Loucy (cell line): ENCODE results near the gene LCK.

Source experiments
- H2AFZ ChIP-seq: fragments of 200-600 bp; sonication (generic); 2 replicates; pipeline ENCODE4 v1.6.0; 2016; ENCODE audit warnings: antibody characterized with exemption, mild to moderate bottlenecking, low read length, moderate library complexity
- H3F3A ChIP-seq: fragments of 200-600 bp; 2 replicates; pipeline ENCODE4 v1.6.0; 2016; ENCODE audit warnings: antibody characterized with exemption, low read depth, mild to moderate bottlenecking
- H3K27me3 ChIP-seq: fragments of 200-600 bp; sonication (generic); 2 replicates; pipeline ENCODE4 v1.6.1; 2014; ENCODE audit warnings: low read length, mild to moderate bottlenecking; ENCODE audit not compliant: insufficient read depth, poor library complexity, severe bottlenecking
- H3K36me3 ChIP-seq: fragments of 200-600 bp; sonication (generic); 2 replicates; pipeline ENCODE4 v1.6.1; 2016; ENCODE audit warnings: low read length; ENCODE audit not compliant: insufficient read depth
- H3K4me1 ChIP-seq: fragments of 200-600 bp; sonication (generic); 2 replicates; pipeline ENCODE4 v1.5.1; 2014; ENCODE audit warnings: low read length, mild to moderate bottlenecking; ENCODE audit not compliant: insufficient read depth, poor library complexity, severe bottlenecking
- H3K4me2 ChIP-seq: fragments of 200-600 bp; sonication (generic); 2 replicates; pipeline ENCODE4 v1.6.0; 2014; ENCODE audit warnings: antibody characterized with exemption, low read length, low read depth, mild to moderate bottlenecking; ENCODE audit not compliant: poor library complexity, severe bottlenecking
- H3K4me3 ChIP-seq: fragments of 200-600 bp; sonication (generic); 2 replicates; pipeline ENCODE4 v1.5.1; 2014; ENCODE audit warnings: low read length, mild to moderate bottlenecking, mixed read lengths; ENCODE audit not compliant: poor library complexity, severe bottlenecking
- H3K79me2 ChIP-seq: fragments of 200-600 bp; sonication (generic); 2 replicates; pipeline ENCODE4 v1.6.1; 2014; ENCODE audit warnings: low read length; ENCODE audit not compliant: insufficient read depth
- H3K9ac ChIP-seq: fragments of 200-600 bp; sonication (generic); 2 replicates; pipeline ENCODE4 v1.6.0; 2014; ENCODE audit warnings: mild to moderate bottlenecking, low read depth, low read length, moderate library complexity; ENCODE audit not compliant: poor library complexity, severe bottlenecking
- H3K9me2 ChIP-seq: fragments of 200-600 bp; sonication (generic); replicated peaks from 2 replicates; pipeline ENCODE4 v1.6.1; 2016; ENCODE audit warnings: low read depth, low read length, mixed read lengths
- H3K9me3 ChIP-seq: fragments of 200-600 bp; sonication (generic); 2 replicates; pipeline ENCODE4 v1.6.1; 2014; ENCODE audit warnings: mild to moderate bottlenecking, antibody characterized with exemption, low read length, low read depth; ENCODE audit not compliant: insufficient read depth
- H4K20me1 ChIP-seq: fragments of 200-600 bp; sonication (generic); 2 replicates; pipeline ENCODE4 v1.6.0; 2014; ENCODE audit warnings: antibody characterized with exemption, low read length, mild to moderate bottlenecking; ENCODE audit not compliant: insufficient read depth, poor library complexity, severe bottlenecking
- CTCF ChIP-seq: fragments of 200-600 bp; sonication (generic); conservative IDR thresholded peaks from 2 replicates; pipeline ENCODE4 v1.5.1; 2014; ENCODE audit warnings: mild to moderate bottlenecking, antibody characterized with exemption, low read length
- EZH2phosphoT487 ChIP-seq: fragments of 200-600 bp; IDR thresholded peaks from 2 replicates; pipeline ENCODE4 v1.6.1; 2018; ENCODE audit warnings: antibody characterized with exemption, mild to moderate bottlenecking, moderate library complexity, borderline replicate concordance

Gene LCK

DNA sequence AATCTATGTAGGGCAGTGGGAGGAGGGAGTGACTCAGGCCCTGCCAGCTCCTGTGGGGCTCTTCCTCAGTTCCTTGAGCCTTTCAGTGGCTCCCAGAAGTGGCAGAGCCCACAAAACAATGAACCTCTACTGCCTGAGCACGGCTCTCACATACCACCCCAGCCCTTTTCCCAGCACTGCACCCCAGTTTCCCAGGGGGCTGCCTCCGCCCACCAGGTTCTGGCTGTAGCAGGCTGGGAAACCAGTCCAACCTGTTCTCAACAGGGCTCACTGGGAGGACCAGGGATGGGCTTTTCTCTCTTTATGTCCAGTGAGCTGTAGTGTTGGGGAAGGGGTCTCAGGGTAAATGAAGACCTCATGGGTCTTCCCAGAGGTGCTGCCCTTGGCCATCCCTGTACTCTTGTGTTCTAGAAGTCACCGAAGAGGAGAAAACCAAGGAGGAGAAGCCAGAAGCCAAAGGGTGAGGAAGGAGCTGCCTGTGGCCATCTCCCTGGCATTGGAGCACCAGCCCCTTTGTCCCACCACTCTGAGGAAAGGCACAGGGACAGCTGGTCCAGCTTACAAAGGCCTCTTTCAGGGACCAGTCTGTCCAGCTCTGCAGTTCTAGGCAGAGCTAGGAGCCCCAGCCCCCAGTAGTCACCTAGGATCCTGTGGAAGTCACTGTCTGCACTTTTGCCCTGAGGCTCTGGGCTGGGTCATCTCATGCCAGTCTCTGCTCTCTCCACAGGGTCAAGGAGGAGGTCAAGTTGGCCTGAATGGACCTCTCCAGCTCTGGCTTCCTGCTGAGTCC, 81.4 kb downstream of the LCK start:
- Histone ChIP-seq H3K9me2 (no peaks in the 10 kb centered on the region), H3K9ac (no peak overlapping the region), H3K9me3 (no peaks in the 10 kb centered on the region), H3K36me3 (peaks cover 67% of the 10 kb centered on the region; the same call in 1 of the 2 replicates), H3F3A (no peaks in the 10 kb centered on the region; the same call in 1 of the 2 replicates), H2AFZ (no peak overlapping the region), H3K4me3 (no peak overlapping the region), H4K20me1 (peaks cover 49% of the 10 kb centered on the region), H3K79me2 (peaks cover 38% of the 10 kb centered on the region), H3K4me1 (peaks cover 24% of the 10 kb centered on the region), H3K4me2 (peak overlapping the region; percentile 32), H3K27me3 (no peaks in the 10 kb centered on the region)
- no peak for TF ChIP-seq EZH2phosphoT487
- TF ChIP-seq CTCF = no peak

GRCh38 chr1:32333251-32333963, 82.3 kb downstream of the LCK start:
- Histone ChIP-seq H4K20me1 (peaks cover 49% of the 10 kb centered on the region), H3K4me1 (peaks cover 27% of the 10 kb centered on the region), H3K9me2 (no peaks in the 10 kb centered on the region), H3K79me2 (peaks cover 38% of the 10 kb centered on the region), H3K27me3 (no peaks in the 10 kb centered on the region), H3K4me2 (peak overlapping the region; percentile 75), H3K9ac (peak overlapping the region; percentile 75), H3K36me3 (peaks cover 58% of the 10 kb centered on the region; the same call in 1 of the 2 replicates), H3K4me3 (peak overlapping the region; percentile 78), H3F3A (no peaks in the 10 kb centered on the region; the same call in 1 of the 2 replicates), H2AFZ (no peak overlapping the region), H3K9me3 (no peaks in the 10 kb centered on the region)
- no peak for TF ChIP-seq CTCF
- no peak for TF ChIP-seq EZH2phosphoT487

DNA sequence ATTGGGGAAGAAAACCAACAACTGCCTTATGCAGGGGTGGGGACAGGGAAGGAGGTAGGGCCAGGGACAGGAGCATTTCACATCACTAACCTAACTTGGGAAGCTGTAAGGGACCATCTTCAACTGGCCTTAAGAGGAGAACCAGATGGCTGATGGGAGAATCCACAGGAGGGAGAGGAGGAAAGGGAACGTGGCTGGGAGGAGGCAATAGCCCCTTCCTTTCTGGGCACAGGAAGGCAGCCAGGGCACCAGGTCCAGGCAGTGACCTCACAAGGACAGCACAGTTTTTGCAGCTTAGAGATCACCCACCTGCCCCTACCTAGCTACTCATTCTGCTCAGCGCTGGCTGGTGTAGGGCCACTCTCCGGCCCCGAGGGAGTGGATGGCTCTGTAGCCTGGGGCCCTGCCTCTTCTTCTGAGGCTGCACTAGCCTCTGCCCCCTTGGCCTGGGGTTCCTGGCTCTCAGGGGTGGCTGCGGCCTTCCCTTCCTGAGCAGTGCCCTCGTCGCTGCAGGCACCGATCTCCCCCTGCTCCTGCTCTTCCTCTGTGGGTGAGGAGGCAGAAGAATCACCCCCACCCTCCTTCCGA, 83.3 kb downstream of the LCK start:
- Histone ChIP-seq H3K9me2 (no peaks in the 10 kb centered on the region), H4K20me1 (peaks cover 46% of the 10 kb centered on the region), H3K4me2 (peak overlapping the region; percentile 75), H3K27me3 (no peaks in the 10 kb centered on the region), H3K36me3 (peaks cover 48% of the 10 kb centered on the region; the same call in 1 of the 2 replicates), H3K9ac (peak overlapping the region; percentile 75), H3K79me2 (peaks cover 38% of the 10 kb centered on the region), H3F3A (no peaks in the 10 kb centered on the region; the same call in 1 of the 2 replicates), H3K9me3 (no peaks in the 10 kb centered on the region), H2AFZ (no peak overlapping the region), H3K4me1 (peaks cover 27% of the 10 kb centered on the region), H3K4me3 (peak overlapping the region; percentile 78)
- TF ChIP-seq CTCF (no peak), EZH2phosphoT487 (no peak)
